SIG-M5 (cell line): ENCODE measurements around the gene TREML4.
"Not testable (repeated sequence)": the region's sequence is repeated elsewhere in the genome, so short reads cannot be mapped to it uniquely, and the experiment has no call there.

Experiments used
- DNase-seq: peaks from one replicate; lab custom pipeline; 2025; lab: John Stamatoyannopoulos, UW

Gene TREML4, protein sequence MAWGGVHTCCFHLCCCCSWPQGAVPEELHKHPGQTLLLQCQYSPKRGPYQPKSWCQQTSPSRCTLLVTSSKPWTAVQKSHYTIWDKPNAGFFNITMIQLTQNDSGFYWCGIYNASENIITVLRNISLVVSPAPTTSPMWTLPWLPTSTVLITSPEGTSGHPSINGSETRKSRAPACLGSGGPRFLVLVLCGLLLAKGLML

DNA sequence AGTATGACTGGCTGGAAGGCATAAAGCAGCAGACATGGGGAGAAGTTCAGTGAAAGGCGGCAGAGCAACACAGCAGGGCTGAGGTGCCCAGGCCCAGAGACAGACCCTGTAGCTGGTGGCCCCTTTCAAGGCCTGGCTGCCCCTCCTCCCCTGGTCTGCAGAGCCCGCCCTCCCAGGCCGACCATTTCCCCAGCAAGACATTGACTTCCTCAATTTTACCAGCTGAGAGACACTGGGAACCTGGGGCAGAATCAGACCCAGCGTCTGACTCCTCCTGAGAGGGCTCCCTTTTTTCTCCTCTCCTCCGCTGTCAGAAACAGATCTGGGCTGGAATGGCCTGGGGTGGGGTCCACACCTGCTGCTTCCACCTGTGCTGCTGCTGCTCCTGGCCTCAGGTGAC, at the start of gene TREML4:
Gene TREML4, plus strand, starts transcription at position 254 of the 400 bp plus-strand sequence. Its CDS starts 79 bp downstream, at position 333.
- no peak for DNase-seq

DNA sequence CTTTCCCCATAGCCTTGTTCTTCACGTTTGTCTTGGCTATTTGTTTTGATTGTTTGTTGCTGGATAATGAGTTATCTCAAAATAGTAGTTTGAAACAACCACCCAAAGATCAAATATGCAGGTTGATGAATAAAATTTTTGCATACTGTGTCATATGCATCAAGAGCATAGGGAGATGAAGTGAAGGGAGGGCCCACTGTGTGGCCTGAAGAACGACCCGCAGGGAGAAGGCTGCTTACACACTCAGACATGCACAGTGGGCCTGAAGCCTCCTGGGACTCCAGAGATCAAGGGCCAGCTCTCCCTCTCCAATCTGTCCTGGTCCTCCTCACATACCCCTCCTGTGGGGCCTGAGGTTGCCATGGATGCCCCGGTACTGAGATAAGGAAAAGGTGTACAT, 49.0 kb upstream of the TREML4 start:
- DNase-seq, result no peak

DNA sequence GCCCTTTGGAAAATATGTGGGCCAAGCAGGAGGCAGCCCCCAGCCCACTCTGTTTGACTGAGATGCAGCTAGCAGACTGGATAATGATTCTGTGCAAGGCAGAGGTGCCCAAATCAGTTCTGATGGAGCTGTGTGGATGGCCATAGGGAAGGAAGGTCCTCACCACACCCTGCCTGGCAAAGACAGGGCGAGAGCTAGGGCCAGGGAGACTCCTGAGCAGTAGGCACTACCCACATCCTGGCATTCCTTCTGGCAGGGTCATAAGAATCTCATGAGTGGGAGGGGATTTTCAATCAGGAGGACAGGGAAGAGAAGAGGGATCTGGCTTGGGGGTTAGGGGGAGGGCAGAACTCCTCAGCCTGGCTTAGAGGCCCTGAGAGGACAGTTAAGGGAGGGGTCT, 46.6 kb upstream of the TREML4 start:
- no peak for DNase-seq

DNA sequence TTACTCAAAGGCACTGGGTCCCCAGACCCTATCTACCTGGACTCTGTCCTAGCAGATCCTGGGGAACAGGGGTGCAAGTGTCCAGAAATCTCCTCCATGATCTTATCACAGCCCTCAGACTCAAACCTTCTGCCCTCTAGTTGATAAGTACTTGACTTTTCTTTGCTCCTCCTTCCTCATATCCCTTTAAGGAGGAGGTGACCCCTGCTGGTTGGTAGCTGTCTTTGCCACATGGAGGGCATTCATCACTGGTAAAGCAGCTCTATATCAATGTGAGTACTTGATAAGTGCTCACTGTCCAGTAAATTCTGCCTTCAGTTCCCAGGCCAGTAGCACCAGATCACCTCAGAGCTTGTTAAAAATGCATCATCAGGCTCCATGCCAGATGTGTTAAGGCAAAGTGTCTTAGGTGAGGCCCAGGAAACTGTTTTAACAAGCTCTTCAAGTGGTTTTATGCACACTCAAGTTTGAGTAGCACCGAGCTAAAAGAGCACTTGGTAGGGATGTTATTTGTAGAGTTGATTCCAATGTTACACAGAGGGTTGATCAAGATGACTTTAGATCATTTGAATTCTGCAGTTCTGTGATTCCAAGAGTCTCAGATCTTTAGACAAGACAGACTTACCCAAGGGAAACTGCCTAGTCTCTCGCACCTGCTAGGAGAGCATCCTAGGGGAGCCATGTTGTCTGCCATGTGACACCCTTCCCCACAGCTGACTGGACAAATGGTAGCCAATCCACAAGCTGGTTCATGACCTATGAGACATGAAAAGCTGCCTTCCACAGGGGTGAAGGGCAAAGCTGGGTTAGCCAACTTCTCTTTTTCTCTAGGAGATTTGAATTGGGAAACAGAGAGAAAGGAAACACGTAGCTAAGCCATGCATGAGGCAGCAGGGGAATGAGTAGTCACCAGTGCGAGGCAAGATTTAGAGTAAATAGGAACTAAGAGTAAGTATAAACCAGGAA, 45.8 kb upstream of the TREML4 start:
- DNase-seq, result peak; percentile 77

DNA sequence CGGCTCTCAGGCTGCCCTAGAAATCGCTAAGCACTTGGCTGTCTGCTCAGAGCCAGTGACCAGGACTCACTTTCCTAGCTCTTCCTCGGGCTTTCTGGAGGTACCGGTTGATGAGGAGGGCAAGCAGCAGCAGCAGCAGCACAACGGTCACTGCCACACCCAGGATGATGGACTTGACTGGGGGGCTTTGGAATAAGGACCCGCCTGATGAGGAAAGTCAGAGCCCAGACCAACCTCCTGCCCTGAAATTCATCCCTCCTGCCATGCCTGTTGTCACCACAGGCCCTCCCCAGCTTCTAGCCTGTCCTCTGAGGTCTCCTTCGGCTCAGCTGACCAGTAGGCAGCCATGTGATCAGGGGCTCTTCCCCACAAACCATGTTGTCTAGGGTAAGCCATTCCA, 43.4 kb upstream of the TREML4 start:
- no peak for DNase-seq

DNA sequence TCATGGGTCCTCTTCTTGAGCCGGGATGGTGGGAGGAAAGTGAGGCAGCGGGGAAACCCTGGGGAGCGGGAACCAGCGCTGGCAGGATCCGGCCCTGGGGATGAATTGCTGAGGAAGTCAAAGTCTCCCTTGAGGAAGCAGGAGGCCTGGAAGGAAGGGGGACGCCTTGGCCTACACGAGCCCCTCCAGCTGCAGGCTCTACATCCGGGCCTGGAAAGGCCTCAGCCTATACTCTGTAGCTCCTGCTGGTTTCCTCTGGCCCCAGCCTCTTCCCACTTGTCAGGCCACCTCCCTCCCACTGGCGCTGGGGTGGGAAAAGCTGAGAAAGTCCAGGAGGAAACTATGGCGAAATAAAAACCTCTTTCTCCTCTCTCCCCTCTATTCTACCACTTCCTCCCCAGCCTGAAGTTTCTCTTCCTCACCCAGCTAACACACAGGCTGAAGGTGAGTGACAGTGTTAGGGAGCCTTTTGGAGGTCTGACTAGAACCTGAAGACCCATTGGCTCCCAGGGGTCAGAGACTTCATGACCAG, 42.1 kb upstream of the TREML4 start:
- DNase-seq, result no peak

DNA sequence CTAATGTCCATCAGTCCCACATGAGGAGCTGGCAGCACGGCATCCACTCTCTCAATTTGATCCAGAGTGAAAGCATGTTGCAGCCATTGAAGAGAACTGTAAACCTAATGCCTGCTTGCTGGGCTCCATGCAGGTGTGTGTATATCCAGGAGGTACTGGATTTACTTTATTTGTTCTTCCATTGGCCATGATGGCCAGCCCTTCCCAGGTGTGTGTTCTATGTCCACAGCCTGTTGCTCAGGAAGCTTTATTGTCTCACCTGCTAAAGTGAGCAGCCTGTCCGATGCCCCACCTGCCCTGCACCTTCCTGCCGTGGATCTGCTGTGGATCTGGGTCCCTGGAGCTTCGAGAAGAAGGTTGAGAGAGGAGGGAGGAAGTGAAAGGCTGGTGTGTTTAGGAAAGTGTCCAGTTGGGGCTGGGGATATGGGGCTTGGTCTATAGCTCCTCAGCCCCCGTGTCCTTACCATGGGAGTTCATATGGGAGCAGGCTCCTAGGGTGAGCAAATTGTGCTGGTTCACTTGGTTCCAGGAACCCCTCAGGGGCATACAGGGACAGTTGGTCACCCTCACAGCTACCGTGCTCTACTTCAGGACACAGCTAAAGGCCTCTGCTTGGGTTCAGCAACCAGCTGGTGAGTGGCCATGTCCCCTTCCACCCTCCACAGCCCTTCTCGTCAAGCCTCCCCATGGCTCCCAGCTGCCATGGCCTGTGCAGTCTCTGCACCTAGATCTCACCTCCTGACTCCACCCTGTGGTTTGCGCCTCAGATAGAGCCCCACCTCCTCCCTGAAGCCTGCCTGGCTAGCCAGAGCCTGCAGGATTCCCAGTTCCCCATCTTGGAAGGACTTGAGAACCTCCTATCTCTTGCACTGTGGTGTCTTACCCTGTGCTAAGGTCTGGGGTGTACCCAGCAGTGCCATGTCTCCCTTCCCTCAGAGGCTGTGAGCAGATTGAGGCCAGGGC, 39.9 kb upstream of the TREML4 start:
- DNase-seq, result no peak

DNA sequence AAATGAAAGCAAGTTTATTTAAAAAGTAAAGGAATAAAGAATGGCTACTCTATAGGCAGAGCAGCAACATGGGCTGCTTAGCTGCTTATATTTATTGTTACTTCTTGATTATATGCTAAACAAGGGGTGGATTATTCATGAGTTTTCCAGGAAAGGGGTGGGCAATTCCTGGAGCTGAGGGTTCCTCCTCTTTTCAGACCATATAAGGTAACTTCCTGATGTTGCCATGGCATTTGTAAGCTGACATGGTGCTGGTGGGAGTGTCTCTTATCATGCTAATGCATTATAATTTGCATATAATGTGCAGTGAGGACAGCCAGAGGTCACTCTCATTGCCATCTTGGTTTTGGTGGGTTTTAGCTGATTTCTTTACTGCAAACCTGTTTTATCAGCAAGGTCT, 39.1 kb upstream of the TREML4 start:
- DNase-seq, result not testable (repeated sequence)

DNA sequence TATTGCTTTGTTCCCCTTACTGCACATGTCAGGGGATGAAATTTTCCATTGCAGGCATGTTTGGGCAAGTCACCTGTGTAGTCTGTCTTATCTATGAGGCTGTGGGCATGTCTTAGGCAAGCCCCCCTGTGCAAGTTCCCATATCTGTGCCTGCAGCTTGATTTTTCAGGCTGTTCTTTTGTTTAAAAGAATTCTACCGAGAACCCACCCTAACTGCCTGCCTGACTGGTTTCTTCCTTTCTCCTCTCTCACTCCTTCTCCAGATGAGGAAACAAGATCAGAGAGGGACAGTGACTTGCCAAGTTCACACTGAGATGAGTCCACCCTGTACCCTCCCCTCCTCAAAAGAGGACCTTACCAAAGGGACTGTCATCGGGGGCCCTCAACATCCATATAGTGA, 38.2 kb upstream of the TREML4 start:
- DNase-seq, result no peak

DNA sequence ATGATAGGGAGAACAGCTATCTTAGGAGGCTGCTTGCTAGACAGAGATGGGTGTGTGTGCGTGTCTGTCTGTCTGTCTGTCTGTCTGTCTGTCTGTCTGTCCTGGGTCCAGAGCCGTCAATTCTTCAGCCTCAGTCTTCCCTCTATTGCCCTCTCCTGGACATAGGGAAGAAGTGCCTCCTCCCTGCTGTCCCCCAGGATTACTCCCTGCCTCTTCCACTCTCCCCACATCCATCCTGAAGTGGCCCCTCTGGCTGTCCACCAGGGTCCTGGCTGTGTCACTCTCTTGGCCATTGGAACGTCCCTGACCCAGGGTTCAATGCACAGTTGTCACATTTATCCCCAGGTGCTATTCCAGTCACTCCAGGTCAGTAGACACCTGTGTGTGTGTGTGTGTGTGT, 37.4 kb upstream of the TREML4 start:
- no peak for DNase-seq

DNA sequence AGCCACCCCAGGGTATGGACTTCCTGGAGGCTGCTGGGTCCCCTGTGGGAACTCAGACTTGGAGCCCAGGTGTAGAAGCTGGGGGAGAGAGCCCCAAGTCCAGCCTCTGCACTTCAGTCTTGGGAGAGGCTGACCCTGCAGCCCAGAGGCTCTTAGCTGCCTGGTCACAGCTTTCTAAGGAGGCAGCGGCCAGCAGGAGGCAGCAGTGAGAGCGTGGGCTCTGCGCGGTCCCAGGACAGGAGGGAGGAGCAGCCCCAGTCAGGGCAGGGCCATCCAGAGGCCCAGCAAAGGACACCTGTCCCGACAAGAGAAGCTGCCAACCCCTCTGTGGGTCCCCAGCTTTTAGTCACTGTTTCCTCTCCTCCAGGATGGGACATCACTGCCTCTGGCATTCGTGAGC, 36.6 kb upstream of the TREML4 start:
- DNase-seq, result no peak

DNA sequence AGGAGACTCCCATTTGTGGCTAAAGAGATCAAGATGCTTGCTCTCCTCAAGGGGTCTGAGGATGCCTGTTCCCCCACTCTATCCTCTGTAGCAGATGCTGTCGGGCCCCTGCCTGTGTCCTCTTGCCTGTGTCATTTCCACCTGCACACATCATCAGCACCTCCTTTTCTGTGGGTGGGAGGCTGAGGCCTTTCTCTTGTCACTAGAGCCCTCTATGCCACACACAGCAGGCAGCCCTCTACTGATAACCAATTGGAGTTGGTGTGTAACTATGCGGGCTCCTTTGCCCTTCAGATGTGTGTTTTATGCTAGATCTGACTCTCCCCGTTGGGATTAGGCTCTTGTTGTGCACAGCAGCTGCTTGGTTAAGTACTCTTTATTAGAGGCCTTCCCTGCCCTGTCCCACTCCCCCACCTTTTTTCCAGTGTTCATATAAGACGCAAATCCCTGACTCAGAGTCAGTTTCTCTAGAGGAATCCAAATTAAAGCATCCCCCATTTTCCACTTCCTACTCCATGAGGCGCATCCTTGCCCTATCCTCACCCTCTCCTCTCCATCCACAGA, 34.9 kb upstream of the TREML4 start:
- DNase-seq, result no peak

DNA sequence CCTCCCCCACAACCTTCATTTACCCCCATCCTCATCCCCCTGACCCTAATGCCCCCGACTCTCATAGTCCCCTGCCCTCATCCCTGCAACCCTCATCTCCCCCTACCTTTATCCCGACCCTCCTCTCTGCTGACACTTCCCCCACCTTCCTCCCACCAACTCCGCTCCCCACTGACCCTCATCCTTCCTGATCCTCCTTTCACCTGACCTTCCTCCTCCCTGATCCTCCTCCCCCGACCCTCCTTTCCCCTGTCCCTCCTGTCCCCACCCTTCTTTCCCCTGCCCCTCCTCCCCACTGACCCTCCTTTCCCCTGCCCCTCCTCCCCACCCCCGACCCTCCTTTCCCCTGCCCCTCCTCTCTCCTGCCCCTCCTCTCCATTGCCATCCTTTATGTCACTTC, 34.3 kb upstream of the TREML4 start:
- DNase-seq, result no peak

DNA sequence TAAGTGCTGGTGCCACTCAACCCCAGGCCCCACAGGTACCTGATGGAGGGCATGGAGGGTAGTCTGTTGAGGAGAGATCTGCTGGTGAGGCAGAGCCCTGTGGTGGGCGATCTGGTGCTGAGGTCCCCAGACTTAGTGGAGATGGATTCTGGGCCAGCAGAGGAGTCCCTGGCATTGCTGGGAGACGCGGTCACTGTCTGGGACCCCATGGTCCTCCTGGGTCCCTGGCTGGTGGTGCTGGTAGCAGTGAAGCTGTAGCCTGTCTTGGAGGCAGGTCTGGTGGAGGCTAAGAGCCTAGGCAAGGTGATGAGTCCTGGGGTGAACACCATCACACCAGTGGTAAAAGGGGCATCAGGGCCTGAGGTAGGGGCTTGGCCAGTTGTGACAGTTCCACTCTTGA, 33.8 kb upstream of the TREML4 start:
- DNase-seq, result no peak

DNA sequence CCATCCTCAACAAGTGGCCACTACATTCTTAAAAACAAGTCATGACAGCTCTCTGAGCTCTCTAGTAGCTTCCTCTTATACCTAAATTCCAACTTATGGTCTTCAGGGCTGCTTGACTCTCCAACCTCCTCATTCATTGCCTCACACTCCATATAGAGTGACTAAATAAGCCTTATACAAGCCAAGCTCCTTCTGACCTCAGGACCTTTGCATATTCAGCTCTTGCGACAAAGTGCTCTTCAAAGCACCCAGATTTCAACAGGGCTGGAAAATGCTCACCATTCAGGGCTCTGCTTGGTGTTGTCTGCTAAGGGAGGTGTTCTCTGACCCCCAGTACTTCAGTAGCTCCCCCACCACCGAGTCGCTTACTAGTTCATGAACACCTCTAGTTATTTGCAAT, 30.9 kb upstream of the TREML4 start:
- DNase-seq, result no peak

DNA sequence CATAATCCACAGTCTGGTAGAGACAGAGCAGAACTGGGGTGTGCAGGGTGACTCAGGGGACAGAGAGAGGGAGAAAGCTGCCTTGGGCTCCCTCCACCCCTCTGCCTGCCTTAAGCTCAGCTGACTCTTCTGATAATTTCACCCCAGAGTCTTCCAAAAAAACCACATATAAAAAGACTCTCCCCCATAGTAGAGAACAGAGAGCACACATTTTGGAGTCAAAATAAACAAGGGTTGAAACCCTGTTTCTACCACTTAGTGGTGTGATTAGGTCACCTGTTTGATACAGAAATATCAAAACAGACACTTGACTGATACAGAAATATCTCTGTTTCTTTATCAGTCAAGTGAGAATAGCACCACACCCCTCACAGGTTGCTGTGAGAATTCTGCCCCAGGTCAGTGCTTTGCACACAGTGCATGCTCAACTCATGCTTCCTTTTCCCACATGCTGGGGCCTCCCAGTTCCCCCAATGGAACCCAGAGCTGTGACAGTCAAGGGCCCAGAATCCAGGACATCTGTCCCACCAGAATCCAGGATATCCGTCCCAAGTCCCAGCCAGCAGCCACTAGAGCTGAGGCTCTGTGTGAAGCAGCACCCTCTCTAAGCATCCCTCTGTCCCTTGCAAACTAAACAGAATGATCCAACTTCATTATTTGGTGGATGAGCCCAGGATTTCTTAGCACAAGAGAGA, 28.4 kb upstream of the TREML4 start:
- no peak for DNase-seq

DNA sequence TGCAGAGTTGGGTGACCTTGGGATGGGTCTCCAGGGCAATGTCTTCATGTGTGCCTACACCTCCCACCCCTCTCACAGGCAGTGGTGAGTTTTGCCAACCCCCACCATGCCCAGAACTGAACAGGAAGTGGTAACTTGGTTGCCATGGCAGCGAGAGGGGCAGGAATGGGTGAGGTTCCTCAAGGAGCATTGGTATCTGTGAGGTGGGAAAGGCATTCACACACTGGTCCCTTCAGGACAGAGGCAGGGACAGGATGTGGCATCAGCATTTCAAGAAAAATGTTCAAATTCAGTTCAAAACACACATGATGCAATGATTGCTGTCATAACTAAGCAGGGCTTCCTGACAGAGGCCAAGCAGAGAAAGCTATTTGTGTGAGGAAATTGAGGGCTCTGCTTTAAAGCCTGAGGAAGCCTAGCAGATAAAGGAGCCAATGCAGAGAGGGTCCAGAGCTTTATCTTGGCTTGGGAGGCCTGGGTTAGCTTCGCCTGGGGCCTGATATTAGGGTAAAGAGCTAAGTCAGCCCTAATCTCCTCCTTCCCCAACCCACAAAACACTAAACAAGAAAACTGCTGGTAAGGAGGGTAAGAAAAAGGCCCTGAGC, 27.8 kb upstream of the TREML4 start:
- peak; percentile 72 for DNase-seq

DNA sequence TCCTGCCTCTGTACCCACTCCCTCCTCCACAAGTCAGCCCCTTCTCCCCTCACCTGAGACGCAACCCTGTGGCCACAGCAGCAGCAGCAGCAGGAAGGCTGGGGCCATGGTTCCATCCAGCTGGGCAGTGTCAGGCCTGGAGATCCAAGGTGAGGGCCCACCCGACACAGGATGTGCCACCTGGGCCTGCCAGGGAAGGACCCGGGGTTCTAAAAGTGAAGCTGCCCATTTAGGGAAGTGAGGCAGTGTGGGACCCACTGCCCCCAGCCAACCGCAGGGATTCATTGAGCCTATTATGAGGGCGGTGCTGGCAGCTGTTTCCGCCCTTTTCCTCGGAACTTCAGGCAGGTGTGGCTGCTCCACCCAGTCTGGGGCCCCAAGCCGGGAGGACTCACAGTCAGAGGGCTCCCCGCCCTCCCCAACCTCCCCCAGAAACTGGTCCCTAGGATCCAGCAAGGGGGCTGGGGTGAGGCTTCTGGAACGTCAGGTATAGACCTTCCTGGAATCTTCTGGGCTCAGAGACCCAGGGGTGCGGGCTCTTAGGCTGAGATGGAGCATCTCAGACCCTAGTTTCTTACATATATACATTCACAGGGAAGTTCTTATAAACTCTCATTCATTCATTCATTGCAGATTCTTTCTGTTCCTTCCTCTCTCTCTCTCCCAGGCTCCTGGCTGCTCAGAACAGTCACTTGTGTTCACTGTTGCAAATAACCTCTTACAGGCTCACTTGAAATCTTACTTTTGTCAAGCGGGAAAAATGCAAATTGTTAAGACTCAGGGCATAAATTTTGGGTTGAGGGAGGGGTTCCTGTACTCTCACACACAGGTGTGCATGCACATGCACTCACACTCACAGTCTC, 27.0 kb upstream of the TREML4 start, which contains the start of gene TREML2:
Gene TREML2, minus strand, starts transcription at position 249 of the 863 bp plus-strand sequence. Its CDS starts 141 bp downstream, at position 108.
- DNase-seq, result no peak

DNA sequence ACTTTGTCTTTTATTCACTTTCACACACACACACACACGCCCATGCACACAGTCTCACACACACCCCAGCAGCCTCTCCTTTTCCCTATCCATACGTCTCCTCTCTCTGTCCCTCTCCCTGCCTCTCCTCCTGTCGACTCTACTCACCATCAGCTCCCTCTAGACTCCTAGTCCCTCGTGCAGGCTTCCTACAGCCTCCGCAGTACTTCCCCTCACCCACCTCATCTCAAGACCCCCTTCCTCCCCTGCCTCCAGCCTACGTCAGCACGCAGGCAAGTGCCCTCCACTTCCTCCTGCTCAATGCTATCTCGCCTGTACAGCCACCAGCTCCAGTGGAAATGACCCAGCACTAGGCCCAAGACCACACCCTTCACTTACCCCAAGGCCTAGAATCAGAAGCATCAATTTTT, 26.4 kb upstream of the TREML4 start:
- no peak for DNase-seq
